Medulla oblongata (tissue), 1 donor: ENCODE results near the gene GPR158.
"Not testable (repeated sequence)": the region's sequence is repeated elsewhere in the genome, so short reads cannot be mapped to it uniquely, and the experiment has no call there.

ENCODE experiments used
- DNase-seq: peaks from one replicate; pipeline ENCODE4 v3.0.0-alpha.2; 2015; ENCODE audit errors: extremely low spot score

GPR158 gene, protein sequence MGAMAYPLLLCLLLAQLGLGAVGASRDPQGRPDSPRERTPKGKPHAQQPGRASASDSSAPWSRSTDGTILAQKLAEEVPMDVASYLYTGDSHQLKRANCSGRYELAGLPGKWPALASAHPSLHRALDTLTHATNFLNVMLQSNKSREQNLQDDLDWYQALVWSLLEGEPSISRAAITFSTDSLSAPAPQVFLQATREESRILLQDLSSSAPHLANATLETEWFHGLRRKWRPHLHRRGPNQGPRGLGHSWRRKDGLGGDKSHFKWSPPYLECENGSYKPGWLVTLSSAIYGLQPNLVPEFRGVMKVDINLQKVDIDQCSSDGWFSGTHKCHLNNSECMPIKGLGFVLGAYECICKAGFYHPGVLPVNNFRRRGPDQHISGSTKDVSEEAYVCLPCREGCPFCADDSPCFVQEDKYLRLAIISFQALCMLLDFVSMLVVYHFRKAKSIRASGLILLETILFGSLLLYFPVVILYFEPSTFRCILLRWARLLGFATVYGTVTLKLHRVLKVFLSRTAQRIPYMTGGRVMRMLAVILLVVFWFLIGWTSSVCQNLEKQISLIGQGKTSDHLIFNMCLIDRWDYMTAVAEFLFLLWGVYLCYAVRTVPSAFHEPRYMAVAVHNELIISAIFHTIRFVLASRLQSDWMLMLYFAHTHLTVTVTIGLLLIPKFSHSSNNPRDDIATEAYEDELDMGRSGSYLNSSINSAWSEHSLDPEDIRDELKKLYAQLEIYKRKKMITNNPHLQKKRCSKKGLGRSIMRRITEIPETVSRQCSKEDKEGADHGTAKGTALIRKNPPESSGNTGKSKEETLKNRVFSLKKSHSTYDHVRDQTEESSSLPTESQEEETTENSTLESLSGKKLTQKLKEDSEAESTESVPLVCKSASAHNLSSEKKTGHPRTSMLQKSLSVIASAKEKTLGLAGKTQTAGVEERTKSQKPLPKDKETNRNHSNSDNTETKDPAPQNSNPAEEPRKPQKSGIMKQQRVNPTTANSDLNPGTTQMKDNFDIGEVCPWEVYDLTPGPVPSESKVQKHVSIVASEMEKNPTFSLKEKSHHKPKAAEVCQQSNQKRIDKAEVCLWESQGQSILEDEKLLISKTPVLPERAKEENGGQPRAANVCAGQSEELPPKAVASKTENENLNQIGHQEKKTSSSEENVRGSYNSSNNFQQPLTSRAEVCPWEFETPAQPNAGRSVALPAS (N-terminal part only)

DNA sequence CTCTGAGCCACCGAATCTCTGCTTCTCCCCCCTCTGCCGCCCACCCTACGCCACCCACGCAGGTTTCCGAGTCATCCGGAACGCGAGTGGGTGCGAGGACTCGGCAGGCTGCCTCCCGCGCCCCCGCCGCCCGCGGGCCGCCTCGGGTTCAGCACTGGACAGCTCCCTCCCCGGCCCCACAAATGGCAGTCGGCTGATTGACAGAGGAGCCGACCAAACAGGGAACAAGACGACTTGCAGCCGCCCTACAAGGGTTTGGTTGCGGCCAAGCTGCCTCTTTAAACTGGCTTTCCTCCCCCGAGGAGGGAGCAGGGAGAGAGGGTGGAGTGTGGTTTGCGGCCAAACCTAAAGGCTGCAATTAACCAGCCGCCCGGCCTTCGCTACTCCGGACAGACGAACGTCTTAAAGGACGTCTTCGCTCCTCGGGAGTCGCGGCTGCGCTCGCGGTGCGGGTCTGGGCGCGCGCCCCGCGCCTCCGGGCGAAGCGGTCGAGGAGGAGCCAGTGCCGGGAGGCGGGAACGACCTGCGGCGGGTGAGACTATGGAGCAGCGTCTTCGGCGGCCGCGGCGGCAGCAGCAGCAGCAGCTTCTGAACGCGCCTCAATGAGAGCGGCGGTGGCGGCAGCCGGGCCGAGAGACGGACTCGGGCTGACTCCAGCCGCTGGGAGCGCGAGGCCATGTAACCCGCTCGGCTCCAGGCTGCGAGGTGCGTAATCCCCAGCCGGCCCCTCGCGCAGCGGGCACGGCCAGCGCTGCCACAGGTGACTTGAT is at the start of gene GPR158:
TSS of gene GPR158 (plus strand) at position 541 of the 770 bp plus-strand sequence. CDS start 420 bp downstream, outside the sequence.
- DNase-seq = peak; percentile 96

DNA sequence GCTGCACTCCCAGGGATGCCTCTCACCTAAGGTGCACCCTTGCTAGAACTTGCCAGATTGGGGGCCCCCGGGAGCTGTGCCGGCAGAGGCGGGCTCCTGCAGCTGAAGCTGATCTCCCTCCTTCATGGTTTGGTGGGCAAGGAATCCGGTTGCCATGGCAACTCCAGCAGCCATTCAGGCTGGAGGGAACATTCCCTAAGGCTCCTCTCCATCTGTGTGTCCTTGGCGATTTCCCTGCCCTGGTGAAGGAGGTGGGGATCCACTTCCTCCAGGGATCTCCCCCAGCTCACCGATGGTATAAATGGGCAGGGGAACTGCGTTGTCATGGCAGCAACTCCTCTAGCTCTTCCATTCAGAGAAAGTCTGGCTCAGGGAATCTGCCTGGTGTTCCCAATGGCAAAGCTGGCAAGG is 49.6 kb upstream of the GPR158 start:
- DNase-seq = peak; percentile 32

DNA sequence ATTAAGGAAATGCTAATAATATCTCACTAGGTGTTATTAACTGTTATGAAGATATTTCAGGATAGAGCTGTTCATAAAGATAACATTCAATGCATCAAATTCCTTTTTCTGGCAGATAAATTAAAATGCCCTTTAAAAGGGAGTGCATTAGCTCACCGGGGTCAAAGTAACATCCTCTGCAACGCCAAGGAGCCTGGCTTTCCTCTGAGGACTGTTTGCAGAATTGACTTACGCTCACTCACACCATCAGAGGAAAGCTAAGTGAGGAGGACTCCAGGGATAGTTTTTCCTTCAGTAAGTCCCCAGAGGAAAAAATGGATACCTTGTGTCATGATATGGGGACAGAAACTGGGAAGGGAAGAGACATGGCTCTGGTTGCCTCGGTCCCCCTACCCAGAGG is 45.2 kb upstream of the GPR158 start:
- no peak for DNase-seq

DNA sequence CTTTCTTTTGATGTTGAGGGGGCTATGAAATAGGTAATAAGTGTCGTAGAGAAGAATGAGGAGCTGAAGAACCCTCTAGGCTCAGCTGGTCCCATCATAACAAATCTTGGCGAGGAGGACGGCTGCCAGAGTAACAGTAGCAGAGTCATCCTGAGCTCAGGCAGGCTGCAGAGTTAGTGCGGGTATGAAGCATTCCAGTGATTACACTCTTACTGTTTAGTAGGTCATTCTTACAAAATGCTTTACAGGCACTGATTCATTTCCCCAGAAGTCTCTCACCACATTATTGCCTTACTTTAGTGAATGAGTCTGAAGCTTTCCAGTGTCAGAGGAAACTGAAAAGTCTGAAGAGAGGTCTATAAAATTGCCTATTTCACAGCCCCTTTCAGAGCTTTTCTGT is 43.9 kb upstream of the GPR158 start:
- DNase-seq = no peak

DNA sequence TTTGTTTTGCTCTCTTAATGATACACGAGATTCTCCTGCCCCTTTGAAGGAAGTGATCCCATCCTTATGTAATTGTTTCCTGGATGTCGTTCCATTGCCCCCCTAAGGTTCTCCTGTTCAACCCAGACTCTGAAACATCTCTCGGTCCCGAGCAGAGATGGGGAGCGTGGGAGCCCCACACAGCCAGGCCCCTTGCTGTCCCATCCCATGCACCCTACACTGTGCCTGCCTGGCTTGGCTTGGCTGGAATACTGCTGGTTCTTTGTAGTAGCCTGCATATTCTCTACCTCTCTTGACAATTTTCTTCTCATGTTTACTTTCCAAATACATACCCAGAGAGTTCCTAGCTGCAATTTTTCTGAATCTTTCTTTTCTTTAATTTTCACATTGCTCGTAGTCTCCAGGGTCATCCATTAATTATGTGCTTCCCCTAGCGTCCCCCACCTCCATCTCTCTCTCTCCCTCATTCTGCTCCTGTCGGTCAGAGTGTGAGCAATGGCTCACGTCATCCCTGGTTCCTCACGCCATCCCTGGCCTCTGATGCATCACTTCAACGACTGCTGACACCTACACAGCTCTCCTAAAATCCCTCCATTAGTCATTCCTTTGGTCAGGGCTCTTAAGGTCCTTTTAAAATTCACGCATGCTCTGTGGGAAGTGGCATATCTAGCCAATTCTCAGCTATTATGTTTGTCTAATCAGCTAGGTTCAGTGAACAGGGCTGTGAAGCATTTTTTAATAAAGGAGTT is 32.5 kb upstream of the GPR158 start:
- DNase-seq = no peak

DNA sequence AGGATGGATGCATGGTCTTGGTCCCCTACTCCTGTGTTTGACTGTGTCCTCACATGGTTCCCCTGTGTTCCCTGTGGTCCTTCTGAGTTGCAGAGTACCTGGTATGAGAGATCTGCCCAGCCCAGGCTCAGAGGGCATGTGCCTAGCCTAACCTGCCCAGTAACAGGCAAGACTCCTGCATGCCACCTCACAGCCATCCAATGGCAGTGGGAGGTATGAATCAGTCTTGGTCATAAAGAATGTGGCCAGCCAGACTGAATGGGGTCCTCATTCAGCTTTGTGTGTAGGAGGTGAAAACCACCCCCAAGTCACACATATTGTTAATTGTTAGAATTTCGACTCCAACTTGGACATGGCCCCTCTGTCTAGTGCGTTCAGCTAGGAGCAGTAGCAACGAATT is 17.2 kb upstream of the GPR158 start:
- no peak for DNase-seq

DNA sequence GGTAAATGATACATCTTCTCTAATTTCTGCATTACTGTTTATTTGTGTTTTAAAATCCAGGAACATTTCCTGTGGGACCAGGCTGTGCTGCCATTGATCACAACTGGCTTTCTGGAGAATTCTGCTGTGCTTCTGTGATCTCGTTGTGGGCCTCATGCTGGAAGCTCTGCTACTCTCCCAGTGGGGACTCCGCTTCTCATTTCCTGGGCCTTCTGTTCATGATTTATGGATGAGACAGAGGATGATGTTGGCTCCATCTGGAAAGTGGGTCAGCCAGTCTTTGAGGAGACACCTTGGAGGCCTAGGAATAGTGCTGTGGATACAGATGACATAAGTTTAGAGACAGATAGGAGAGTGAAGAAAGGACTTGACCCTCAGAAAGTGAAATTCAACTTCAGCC is 15.2 kb upstream of the GPR158 start:
- no peak for DNase-seq

DNA sequence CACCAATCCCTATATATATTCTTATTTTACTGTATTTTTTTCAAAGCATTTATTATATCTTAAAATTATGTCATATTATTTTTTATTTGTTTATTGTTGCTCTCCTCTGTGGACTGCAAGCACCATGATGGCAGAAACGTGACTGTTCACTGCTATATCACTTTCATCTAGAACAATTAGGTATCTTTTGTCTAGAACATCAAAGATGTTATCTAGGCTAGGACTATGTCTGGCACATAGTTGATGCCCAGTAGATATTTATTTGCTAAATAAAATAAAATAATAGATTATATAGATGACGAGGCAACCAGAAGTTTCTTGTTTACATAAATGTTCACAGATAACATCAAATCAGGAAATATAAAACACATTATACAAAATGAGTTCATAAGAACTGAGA is 12.4 kb upstream of the GPR158 start:
- no peak for DNase-seq

DNA sequence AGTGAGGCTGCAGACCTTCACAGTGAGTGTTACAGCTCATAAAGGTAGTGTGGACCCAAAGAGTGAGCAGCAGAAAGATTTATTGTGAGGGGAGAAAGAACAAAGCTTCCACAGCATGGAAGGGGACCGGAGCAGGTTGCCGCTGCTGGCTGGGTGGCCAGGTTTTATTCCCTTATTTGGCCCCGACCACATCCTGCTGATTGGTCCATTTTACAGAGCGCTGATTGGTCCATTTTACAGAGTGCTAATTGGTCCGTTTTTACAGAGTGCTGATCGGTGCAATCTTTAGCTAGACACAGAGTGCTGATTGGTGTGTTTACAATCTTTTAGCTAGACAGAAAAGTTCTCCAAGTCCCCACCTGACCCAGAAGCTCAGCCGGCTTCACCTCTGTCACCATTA is 11.3 kb upstream of the GPR158 start:
- not testable (repeated sequence) for DNase-seq

DNA sequence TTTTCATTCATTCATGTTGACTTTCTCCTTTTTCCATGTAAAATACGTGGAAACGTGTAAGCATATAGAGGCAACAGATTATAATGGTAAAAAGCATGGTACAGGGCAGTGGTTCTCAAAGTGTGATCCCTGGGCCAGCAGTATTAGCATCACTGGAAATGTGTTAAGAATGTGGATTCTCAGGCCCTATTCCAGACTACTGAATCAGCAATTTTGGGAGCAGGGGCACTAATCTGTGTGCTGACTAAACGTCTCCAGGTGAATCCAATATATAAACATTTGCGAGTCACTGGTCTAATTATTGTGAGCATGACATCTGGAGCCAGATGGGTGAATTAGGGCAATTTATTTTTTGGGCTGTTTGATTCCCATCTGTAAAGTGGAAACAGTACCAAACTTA is 5.1 kb upstream of the GPR158 start:
- no peak for DNase-seq

DNA sequence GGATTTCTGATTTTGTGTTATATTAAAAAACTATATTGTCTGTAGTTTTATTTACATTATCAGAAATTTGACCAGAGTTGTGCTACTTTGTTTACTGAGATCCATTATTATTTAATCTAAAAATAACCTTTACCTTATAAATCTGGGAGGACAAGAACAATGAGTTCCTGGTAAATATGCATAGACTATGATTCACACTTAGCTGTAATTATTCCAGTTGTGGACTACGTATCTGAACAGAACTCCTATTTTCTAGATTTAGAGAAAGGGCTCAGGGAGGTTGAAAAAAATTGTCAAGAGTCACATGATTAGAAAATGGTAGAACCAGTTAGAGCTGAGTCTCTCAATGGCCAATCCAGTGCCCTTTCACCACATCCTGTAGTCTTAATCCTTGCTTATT is 4.2 kb upstream of the GPR158 start:
- no peak for DNase-seq

DNA sequence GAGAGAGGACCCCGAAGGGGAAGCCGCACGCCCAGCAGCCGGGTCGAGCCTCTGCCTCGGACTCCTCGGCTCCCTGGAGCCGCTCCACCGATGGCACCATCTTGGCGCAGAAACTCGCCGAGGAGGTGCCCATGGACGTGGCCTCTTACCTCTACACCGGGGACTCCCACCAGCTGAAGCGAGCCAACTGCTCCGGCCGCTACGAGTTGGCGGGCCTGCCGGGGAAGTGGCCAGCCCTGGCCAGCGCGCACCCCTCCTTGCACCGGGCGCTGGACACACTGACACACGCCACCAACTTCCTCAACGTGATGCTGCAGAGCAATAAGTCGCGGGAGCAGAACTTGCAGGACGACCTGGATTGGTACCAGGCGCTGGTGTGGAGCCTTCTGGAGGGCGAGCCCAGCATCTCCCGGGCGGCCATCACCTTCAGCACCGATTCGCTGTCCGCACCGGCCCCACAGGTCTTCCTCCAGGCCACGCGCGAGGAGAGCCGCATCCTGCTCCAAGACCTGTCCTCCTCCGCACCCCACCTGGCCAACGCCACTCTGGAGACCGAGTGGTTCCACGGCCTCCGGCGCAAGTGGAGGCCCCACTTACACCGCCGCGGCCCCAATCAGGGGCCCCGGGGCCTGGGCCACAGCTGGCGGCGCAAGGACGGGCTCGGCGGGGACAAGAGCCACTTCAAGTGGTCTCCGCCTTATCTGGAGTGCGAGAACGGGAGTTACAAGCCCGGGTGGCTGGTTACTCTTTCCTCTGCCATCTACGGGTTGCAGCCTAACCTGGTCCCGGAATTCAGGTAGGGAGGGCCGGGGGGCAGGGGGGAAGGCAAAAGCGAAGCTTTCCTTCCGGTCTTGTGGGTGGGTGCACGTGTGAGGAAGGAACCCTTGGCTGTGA is 973 bp downstream of the GPR158 start:
- peak; percentile 22 for DNase-seq

DNA sequence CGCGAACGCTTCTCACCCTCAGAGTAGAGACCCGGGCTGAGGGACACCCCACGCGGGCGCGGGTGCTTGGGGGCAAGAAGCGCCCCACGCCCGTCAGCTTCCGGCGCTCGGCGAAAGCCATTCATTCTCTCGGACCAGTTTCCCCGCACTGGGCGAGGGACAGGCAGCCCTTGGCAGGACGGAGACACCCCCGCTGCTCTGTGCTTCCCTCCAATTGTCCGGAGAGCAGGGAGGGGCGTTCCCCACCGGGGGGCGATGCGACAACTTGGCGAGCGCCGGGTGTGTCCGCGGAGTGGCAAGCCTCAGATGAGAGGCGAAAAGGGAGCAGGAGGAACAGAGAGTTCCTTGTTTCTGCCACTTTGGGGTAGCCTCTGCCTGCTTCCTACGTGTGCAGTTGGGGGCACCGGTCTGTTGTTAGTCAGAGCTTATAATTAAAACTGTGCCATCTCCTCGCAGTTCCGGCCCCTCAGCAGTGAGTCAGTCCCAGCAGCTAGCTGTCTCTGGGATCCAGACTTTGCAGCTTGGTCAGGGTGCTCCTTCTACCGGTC is 1.7 kb downstream of the GPR158 start:
- no peak for DNase-seq

DNA sequence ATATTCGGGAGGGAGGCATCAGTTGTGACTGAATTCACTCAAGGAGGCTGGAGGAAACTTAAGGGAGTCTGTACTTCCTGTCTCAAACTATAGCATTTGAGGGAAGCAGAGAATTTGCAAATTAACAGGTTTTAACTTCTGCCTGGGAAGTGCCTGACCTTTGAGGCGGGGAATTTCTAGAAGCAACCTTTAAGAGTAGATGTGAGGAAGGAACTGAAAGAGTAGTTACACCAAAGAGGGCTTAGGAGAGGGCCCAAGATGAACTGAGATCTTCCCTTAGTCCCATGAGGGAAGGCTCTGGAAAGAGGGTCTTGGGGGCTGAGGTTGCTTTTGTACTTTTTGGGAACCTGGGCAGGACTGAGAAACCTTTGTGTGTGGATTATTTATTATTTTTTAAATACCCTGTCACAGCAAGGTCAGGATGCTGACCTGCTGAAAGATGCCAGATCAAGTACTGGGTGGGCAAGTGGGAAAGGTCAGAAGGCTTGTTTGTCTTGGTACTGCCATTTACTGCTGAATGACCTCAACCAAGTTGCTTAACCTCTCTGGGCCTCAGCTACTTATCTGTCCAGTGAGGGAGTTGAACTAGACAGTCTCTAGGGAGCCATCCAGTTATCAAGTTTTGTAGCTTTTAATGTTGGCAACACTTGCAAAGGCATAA is 2.4 kb downstream of the GPR158 start:
- DNase-seq = no peak

DNA sequence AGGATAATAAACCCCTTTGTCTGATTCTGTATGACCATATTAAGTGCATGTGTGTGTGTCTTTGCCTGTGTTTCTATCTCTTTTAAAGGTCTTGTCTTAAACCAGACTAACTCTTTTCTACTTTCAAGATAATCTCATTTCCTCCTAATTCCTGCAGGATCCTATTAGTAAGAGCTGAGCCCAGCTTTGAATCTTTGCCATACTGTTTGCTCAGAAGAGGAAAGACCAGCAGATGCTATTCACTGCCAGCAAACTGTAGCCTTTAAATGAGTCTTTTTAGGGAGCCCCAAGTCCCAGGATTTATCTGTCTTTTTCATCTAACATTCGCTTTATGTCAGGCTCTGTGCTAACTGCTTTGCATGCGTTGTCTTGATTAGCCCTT is 2.9 kb downstream of the GPR158 start:
- no peak for DNase-seq

DNA sequence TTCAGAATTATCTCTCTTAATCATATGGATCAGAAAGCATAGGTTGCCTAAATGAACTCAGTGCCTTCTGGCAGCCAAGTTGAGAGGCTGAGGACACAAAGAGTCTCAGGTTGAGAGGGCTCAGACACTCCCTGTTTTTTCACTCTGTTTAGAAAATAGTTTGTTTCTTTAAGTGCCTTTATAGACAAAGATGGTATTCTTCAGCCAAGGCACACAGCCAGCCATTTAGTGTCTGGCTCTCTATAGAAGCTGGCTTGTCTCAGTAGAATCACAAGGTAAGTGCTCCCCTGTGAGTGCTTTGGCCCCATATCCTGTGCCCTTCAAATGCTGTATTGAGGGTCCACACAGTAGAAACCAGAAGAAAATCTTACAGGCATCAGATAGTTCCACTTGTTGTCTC is 3.6 kb downstream of the GPR158 start:
- DNase-seq = peak; percentile 31

DNA sequence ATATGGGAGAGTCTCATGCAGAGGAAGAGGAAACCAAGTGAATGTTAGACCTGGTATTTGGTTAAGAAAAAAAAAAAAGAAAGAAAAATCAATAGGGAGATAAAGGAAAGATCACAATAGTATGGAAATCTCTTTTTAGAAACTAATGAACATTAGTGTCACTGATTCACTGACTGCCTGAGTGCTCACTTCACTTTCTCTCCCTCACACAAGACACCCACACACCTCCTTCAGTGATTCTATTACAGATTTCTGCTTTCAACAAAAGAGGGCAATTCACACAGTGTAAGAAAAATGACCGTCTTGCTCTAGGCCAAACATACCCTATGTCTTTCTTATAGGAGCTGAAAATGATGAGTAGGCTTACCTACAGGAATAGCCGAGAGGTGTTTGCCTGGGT is 6.0 kb downstream of the GPR158 start:
- DNase-seq = no peak

DNA sequence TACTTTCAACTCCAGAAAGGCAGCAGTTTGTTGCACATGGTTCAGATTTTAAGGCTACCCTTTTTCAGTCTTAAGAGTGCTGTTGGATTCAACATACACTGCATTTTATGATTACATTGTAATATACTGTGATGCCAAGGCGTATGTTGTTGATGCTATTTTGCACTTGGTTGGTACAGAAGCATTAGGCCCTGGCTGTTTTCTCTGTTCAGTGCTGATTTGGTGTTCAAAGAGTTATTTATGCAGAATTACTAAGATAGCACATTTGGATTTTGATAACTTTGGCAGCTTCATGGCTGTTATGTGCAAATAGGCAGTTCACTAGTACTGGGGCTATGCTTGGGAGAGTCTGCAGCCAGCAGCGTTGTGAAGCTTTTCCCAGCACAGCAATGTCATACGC is 7.8 kb downstream of the GPR158 start:
- no peak for DNase-seq
